ENCODE results near the gene MLX. TPM values are rescaled to one million over a fixed set of nuclear protein-coding genes. Genes with fewer than 3 reads are reported as not detected.
"Not testable (repeated sequence)": the region's sequence is repeated elsewhere in the genome, so short reads cannot be mapped to it uniquely, and the experiment has no call there.

MLX gene
- total RNA-seq, 1 experiment from 2014 or later: 47.1 TPM

- peak; percentile 83 for DNase-seq (ENCODE audit: low spot score)
These were observed 30.3 kb upstream of the MLX start for GRCh38 chr17:42536372-42537155.

- no peak for DNase-seq (ENCODE audit: low spot score)
These were observed 29.6 kb upstream of the MLX start for GRCh38 chr17:42537156-42537805.

- no peak for DNase-seq (ENCODE audit: low spot score)
These were observed 29.0 kb upstream of the MLX start for GRCh38 chr17:42537826-42538451.

- no peak for DNase-seq (ENCODE audit: low spot score)
These were observed 28.4 kb upstream of the MLX start for GRCh38 chr17:42538482-42538881.

GRCh38 chr17:42540558-42540957 is 26.3 kb upstream of the MLX start:
- DNase-seq (ENCODE audit: low spot score): not testable (repeated sequence)

GRCh38 chr17:42541041-42541833 is 25.7 kb upstream of the MLX start:
- DNase-seq (ENCODE audit: low spot score): peak; percentile 63

- no peak for DNase-seq (ENCODE audit: low spot score)
These were observed 23.5 kb upstream of the MLX start for GRCh38 chr17:42543190-42544079.

- no peak for DNase-seq (ENCODE audit: low spot score)
These were observed 22.0 kb upstream of the MLX start for GRCh38 chr17:42544874-42545283.

- DNase-seq (ENCODE audit: low spot score): not testable (repeated sequence)
These were observed 21.0 kb upstream of the MLX start for GRCh38 chr17:42545755-42546505.

GRCh38 chr17:42547001-42547461 is 19.9 kb upstream of the MLX start:
- no peak for DNase-seq (ENCODE audit: low spot score)

- DNase-seq (ENCODE audit: low spot score): no peak
These were observed 19.2 kb upstream of the MLX start for GRCh38 chr17:42547698-42548069.

- DNase-seq (ENCODE audit: low spot score): no peak
These were observed 18.6 kb upstream of the MLX start for GRCh38 chr17:42548070-42548837.

- DNase-seq (ENCODE audit: low spot score): no peak
These were observed 17.7 kb upstream of the MLX start for GRCh38 chr17:42548993-42549755.

GRCh38 chr17:42552736-42553135 is 14.2 kb upstream of the MLX start, which contains the start of gene HSD17B1:
Gene HSD17B1, plus strand, starts transcription at chr17:42552923. Its CDS starts 11 bp downstream, at chr17:42552934.
- DNase-seq (ENCODE audit: low spot score): not testable (repeated sequence)

- DNase-seq (ENCODE audit: low spot score): no peak
These were observed 13.6 kb upstream of the MLX start for GRCh38 chr17:42553161-42553818.

GRCh38 chr17:42553866-42554249 is 13.0 kb upstream of the MLX start:
- no peak for DNase-seq (ENCODE audit: low spot score)

- DNase-seq (ENCODE audit: low spot score): peak; percentile 68
These were observed 12.4 kb upstream of the MLX start for GRCh38 chr17:42554250-42555121.
